Stimulated activated CD4-positive, alpha-beta T cell treated with anti-CD3 and anti-CD28 coated beads, TNF-alpha, amount 100 ng/mL, for 48 hours (primary cell): ENCODE data around the gene KIF18B.
A peak's percentile ranks its signal among the peaks of the same experiment; 100 is the strongest.

ENCODE experiments used
- DNase-seq, 3 donors: peaks; one replicate each; pipeline ENCODE4 v3.0.0-alpha.2; 2020; ENCODE audit warnings: low read depth in 3 of 3

Gene KIF18B

GRCh38 chr17:44940317-44940716 lies 7.3 kb downstream of the KIF18B start:
- DNase-seq = no peak

- DNase-seq = no peak
Observed at GRCh38 chr17:44935116-44935515, 12.5 kb downstream of the KIF18B start.

GRCh38 chr17:44934745-44935105 lies 12.8 kb downstream of the KIF18B start:
- DNase-seq = no peak

- DNase-seq = no peak
Observed at GRCh38 chr17:44933824-44934744, 13.5 kb downstream of the KIF18B start.

- DNase-seq = no peak
Observed at GRCh38 chr17:44932787-44933097, 14.8 kb downstream of the KIF18B start.

- no peak for DNase-seq
Observed at GRCh38 chr17:44932096-44932786, 15.3 kb downstream of the KIF18B start.

- DNase-seq = no peak
Observed at GRCh38 chr17:44931376-44931775, 16.2 kb downstream of the KIF18B start.

GRCh38 chr17:44930667-44931066 lies 16.9 kb downstream of the KIF18B start:
- no peak for DNase-seq

- no peak for DNase-seq
Observed at GRCh38 chr17:44928950-44929720, 18.4 kb downstream of the KIF18B start.

GRCh38 chr17:44928136-44928535 lies 19.4 kb downstream of the KIF18B start:
- DNase-seq = no peak

GRCh38 chr17:44927696-44928095 lies 19.9 kb downstream of the KIF18B start:
- DNase-seq = no peak

GRCh38 chr17:44926821-44927525 lies 20.6 kb downstream of the KIF18B start:
- DNase-seq = no peak

GRCh38 chr17:44925731-44926697 lies 21.6 kb downstream of the KIF18B start:
- DNase-seq = no peak

- DNase-seq = no peak
Observed at GRCh38 chr17:44924107-44924544, 23.4 kb downstream of the KIF18B start.

GRCh38 chr17:44922746-44923470 lies 24.7 kb downstream of the KIF18B start:
- DNase-seq = no peak

- no peak for DNase-seq
Observed at GRCh38 chr17:44922136-44922535, 25.4 kb downstream of the KIF18B start.

- no peak for DNase-seq
Observed at GRCh38 chr17:44921122-44921882, 26.3 kb downstream of the KIF18B start.

- DNase-seq = no peak
Observed at GRCh38 chr17:44920565-44920940, 27.0 kb downstream of the KIF18B start.

GRCh38 chr17:44919885-44920564 lies 27.5 kb downstream of the KIF18B start:
- peak; percentile 28 to 45 (median 44) for DNase-seq
